Measurements from ENCODE around the gene SWAP70. TPM values are rescaled to one million over a fixed set of nuclear protein-coding genes. Genes with fewer than 3 reads are reported as not detected.
A peak's percentile ranks its signal among the peaks of the same experiment; 100 is the strongest.

The SWAP70 gene
- total RNA-seq, 4 donors from 2014 or later: 29.7 to 53.6 (median 38.8) TPM

DNA sequence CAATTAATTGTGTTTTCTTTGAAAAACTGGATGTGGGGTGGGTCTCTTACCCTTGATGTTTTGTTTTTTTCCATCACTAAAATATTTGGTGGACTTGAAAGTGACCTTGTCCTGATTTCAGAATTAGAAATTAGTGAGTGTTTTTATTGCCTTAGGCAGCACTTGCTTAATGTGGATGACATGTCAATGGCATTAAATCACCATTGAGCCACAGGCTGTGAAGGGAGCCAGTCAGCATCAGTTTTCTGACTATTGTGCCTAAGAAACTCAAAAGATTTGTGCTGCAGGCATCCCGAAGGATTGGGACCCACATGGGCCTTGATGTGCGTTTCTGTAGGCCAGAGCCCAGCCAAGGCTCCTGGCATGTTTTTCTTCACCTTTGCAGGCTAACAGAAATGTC is 53.8 kb downstream of the SWAP70 start:
- DNase-seq: no peak
- peaks cover 6 to 39% of the 10 kb centered on the region in 2 donors for H3K4me1 ChIP-seq
- intact Hi-C loops (cut with DNase I): no loop called here

DNA sequence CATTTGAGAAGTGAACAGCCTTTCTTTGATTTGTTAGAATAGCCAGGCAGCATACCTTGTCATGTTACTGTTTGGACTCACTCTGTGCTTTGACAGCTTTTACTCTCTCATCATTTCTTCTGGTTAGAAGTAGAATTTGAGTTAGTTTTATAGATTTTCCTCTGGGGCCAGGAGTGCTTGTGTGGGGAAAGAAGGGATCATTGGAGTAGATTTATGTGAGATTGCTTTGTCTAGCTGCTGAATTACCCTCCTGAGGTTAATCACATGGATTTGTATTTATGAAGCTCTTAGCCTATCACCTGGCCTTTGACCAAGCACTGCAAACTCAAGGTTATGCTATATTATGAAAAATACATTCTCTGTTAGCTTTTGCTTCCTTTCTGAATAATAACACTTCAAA is 54.3 kb downstream of the SWAP70 start:
- peak overlapping the region; percentile 20 to 90 (median 62) for H3K27ac ChIP-seq
- no peak overlapping the region for H3K4me3 ChIP-seq (replicated peaks in 1 of 3)
- TF ChIP-seq POLR2A (IDR thresholded peaks at IDR 0.05): no peak
- TF ChIP-seq, protein P1, sequence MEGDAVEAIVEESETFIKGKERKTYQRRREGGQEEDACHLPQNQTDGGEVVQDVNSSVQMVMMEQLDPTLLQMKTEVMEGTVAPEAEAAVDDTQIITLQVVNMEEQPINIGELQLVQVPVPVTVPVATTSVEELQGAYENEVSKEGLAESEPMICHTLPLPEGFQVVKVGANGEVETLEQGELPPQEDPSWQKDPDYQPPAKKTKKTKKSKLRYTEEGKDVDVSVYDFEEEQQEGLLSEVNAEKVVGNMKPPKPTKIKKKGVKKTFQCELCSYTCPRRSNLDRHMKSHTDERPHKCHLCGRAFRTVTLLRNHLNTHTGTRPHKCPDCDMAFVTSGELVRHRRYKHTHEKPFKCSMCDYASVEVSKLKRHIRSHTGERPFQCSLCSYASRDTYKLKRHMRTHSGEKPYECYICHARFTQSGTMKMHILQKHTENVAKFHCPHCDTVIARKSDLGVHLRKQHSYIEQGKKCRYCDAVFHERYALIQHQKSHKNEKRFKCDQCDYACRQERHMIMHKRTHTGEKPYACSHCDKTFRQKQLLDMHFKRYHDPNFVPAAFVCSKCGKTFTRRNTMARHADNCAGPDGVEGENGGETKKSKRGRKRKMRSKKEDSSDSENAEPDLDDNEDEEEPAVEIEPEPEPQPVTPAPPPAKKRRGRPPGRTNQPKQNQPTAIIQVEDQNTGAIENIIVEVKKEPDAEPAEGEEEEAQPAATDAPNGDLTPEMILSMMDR (IDR thresholded peaks at IDR 0.05): no peak
- no peak for DNase-seq
- H3K27me3 ChIP-seq: no peaks in the 10 kb centered on the region
- intact Hi-C loops (cut with DNase I): no loop called here
- H3K9me3 ChIP-seq: no peaks in the 10 kb centered on the region
- H3K36me3 ChIP-seq: peaks cover 0 to 5% of the 10 kb centered on the region in 2 donors
- H3K4me1 ChIP-seq: peaks cover 6 to 39% of the 10 kb centered on the region in 2 donors

More for the DNA sequence above, 53.8 kb downstream of the SWAP70 start:
- TF ChIP-seq POLR2A (IDR thresholded peaks at IDR 0.05): no peak
- TF ChIP-seq, protein P1 (IDR thresholded peaks at IDR 0.05): no peak
- Histone ChIP-seq H3K27ac (peak overlapping the region; percentile 20 to 90 (median 62)), H3K36me3 (peaks cover 0 to 5% of the 10 kb centered on the region in 2 donors), H3K27me3 (no peaks in the 10 kb centered on the region), H3K4me3 (replicated peaks in 1 of 3) (no peak overlapping the region), H3K9me3 (no peaks in the 10 kb centered on the region)
- 95 to 98% methylated on average over 2 of the region's 2 CpGs for WGBS, 2 donors

DNA sequence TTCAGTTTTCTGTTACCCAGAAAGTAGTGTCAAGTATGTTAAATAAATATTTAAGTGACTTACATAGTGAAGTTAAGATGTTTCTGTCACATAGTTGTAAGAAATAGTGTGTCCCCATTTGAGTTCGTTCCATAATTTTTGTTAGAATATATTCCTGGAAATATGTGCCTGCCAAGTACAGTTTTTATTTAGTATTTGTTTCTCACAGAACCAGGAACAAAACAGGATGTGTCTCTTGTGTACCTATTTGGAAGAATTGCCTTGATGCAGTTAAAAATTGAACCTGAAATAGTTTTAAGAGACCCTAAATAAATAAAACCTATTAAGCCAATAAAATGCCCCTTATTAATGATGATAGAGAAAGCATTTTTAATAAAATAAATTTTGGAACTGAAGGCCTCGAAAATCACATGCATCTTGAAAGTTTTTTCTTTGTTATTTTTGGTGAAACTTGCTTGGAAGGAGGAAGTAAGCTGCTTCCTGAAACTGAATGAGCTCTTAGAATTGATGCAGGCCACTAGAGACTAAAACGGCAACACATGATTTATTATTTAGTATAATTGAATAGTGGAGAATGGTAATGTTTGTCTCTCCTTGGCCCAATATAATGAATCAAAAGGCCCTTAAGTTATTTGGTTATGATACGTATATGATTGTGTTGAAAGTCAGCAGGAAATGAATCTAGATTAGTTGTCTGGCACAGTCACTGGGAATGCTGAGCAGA is 55.9 kb downstream of the SWAP70 start:
- Histone ChIP-seq H3K4me1 (peaks cover 6 to 39% of the 10 kb centered on the region in 2 donors), H3K36me3 (peaks cover 0 to 5% of the 10 kb centered on the region in 2 donors), H3K9me3 (no peaks in the 10 kb centered on the region), H3K4me3 (replicated peaks in 1 of 3) (no peak overlapping the region), H3K27ac (peak overlapping the region; percentile 28 to 90 (median 67)), H3K27me3 (no peaks in the 10 kb centered on the region)
- WGBS, 2 donors: 32 to 33% methylated on average over 4 of the region's 4 CpGs
- TF ChIP-seq, protein P1 (IDR thresholded peaks at IDR 0.05): no peak
- TF ChIP-seq POLR2A (IDR thresholded peaks at IDR 0.05): no peak
- intact Hi-C loops (cut with DNase I): no loop called here
- DNase-seq: no peak

DNA sequence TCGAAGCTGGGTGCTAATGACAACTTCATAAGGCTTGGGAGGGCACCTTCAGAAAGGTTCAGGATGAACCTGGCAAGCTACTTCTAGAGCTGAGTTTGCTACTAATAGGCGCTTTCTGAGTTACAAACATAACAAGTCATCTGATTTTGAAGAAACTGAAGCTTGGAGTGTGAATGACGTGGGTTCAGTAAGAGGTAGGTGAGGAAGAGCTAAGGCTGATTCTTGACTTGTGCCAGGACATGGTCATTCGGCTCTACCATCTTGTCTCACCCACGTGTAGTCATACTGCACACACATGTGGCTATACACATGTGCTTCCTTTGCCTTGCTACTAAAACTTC is 56.4 kb downstream of the SWAP70 start:
- intact Hi-C loops (cut with DNase I): no loop called here
- no peak for DNase-seq
- TF ChIP-seq, protein P1 (IDR thresholded peaks at IDR 0.05): no peak
- TF ChIP-seq POLR2A (IDR thresholded peaks at IDR 0.05): peak in 1 of 2 donors; percentile 5
- 65 to 70% methylated on average over 5 of the region's 5 CpGs for WGBS, 2 donors
- Histone ChIP-seq H3K9me3 (no peaks in the 10 kb centered on the region), H3K27me3 (no peaks in the 10 kb centered on the region), H3K4me3 (replicated peaks in 1 of 3) (no peak overlapping the region), H3K27ac (peak overlapping the region; percentile 28 to 90 (median 67)), H3K36me3 (peaks cover 0 to 3% of the 10 kb centered on the region in 2 donors), H3K4me1 (peaks cover 6 to 39% of the 10 kb centered on the region in 2 donors)

DNA sequence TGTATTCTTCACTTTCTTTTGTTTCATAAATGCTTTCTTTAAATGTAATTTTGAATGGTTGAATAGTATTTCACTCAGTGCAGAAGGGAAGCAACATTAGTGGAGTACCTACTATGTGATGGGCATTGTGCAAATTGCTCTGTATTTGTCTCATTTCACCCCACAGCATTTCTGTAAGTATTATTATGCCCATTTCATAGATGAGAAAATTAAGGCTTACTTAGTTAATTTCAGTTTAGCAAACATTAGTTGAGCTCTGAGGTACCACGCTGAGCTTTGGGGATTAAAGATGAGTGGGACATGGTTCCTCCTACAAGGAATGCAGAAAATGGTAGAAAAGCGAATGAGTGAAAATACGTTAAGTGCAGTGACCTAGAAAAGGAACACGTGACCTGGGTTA is 58.1 kb downstream of the SWAP70 start:
- DNase-seq: no peak
- Histone ChIP-seq H3K4me1 (peaks cover 6 to 30% of the 10 kb centered on the region in 2 donors), H3K36me3 (no peaks in the 10 kb centered on the region), H3K4me3 (replicated peaks in 1 of 3) (no peak overlapping the region), H3K27ac (no peak overlapping the region), H3K9me3 (no peaks in the 10 kb centered on the region), H3K27me3 (no peaks in the 10 kb centered on the region)
- WGBS, 2 donors: 95 to 97% methylated on average over 4 of the region's 4 CpGs
- TF ChIP-seq, protein P1 (IDR thresholded peaks at IDR 0.05): no peak
- TF ChIP-seq POLR2A (IDR thresholded peaks at IDR 0.05): no peak
- intact Hi-C loops (cut with DNase I): no loop called here
